ENCODE results near the gene PAK1. TPM values are rescaled to one million over a fixed set of nuclear protein-coding genes. Genes with fewer than 3 reads are reported as not detected.
"Not testable (repeated sequence)": the region's sequence is repeated elsewhere in the genome, so short reads cannot be mapped to it uniquely, and the experiment has no call there.

Gene PAK1
- total and polyA plus RNA-seq, 2 donors, result 27.7 to 36.6 TPM

GRCh38 chr11:77311701-77312100 lies 162.2 kb downstream of the PAK1 start:
- H3K4me1 ChIP-seq (ENCODE audit: control insufficient read depth in 2 of 2, insufficient read depth in 2 of 2, low read length in 2 of 2), result no peaks in the 10 kb centered on the region
- no peaks in the 10 kb centered on the region for H3K9me3 ChIP-seq (ENCODE audit: control insufficient read depth in 2 of 2, insufficient read depth in 1 of 2, low read length in 1 of 2)
- 99% methylated on average over 3 of the region's 3 CpGs for WGBS
- no peak overlapping the region for H3K27ac ChIP-seq (ENCODE audit: low read depth in 1 of 2, low read length in 1 of 2)
- H3K4me3 ChIP-seq (ENCODE audit: low read length in 2 of 2), result no peak overlapping the region
- H3K27me3 ChIP-seq (ENCODE audit: control insufficient read depth in 2 of 2, insufficient read depth in 1 of 2, low read length in 1 of 2), result no peaks in the 10 kb centered on the region
- no peaks in the 10 kb centered on the region for H3K36me3 ChIP-seq (ENCODE audit: control insufficient read depth in 2 of 2, insufficient read depth in 2 of 2, low read length in 1 of 2)
- DNase-seq (ENCODE audit: low read depth in 6 of 9, low spot score in 9 of 9), result no peak

GRCh38 chr11:77310721-77311120 lies 163.2 kb downstream of the PAK1 start:
- H3K27ac ChIP-seq (ENCODE audit: low read depth in 1 of 2, low read length in 1 of 2), result no peak overlapping the region
- H3K4me1 ChIP-seq (ENCODE audit: control insufficient read depth in 2 of 2, insufficient read depth in 2 of 2, low read length in 2 of 2), result no peaks in the 10 kb centered on the region
- no peaks in the 10 kb centered on the region for H3K9me3 ChIP-seq (ENCODE audit: control insufficient read depth in 2 of 2, insufficient read depth in 1 of 2, low read length in 1 of 2)
- no peak for DNase-seq (ENCODE audit: low read depth in 6 of 9, low spot score in 9 of 9)
- 98% methylated on average over 5 of the region's 5 CpGs for WGBS
- no peaks in the 10 kb centered on the region for H3K27me3 ChIP-seq (ENCODE audit: control insufficient read depth in 2 of 2, insufficient read depth in 1 of 2, low read length in 1 of 2)
- no peaks in the 10 kb centered on the region for H3K36me3 ChIP-seq (ENCODE audit: control insufficient read depth in 2 of 2, insufficient read depth in 2 of 2, low read length in 1 of 2)
- no peak overlapping the region for H3K4me3 ChIP-seq (ENCODE audit: low read length in 2 of 2)

- Histone ChIP-seq H3K4me1 (ENCODE audit: control insufficient read depth in 2 of 2, insufficient read depth in 2 of 2, low read length in 2 of 2) (no peaks in the 10 kb centered on the region), H3K36me3 (ENCODE audit: control insufficient read depth in 2 of 2, insufficient read depth in 2 of 2, low read length in 1 of 2) (no peaks in the 10 kb centered on the region), H3K27me3 (ENCODE audit: control insufficient read depth in 2 of 2, insufficient read depth in 1 of 2, low read length in 1 of 2) (no peaks in the 10 kb centered on the region), H3K4me3 (ENCODE audit: low read length in 2 of 2) (no peak overlapping the region), H3K9me3 (ENCODE audit: control insufficient read depth in 2 of 2, insufficient read depth in 1 of 2, low read length in 1 of 2) (no peaks in the 10 kb centered on the region), H3K27ac (ENCODE audit: low read depth in 1 of 2, low read length in 1 of 2) (no peak overlapping the region)
- 97% methylated on average over 5 of the region's 5 CpGs for WGBS
- no peak for DNase-seq (ENCODE audit: low read depth in 6 of 9, low spot score in 9 of 9)
Observed at GRCh38 chr11:77309401-77310085, 164.4 kb downstream of the PAK1 start.

GRCh38 chr11:77308838-77309237 lies 165.1 kb downstream of the PAK1 start:
- Histone ChIP-seq H3K27ac (ENCODE audit: low read depth in 1 of 2, low read length in 1 of 2) (no peak overlapping the region), H3K4me3 (ENCODE audit: low read length in 2 of 2) (no peak overlapping the region), H3K27me3 (ENCODE audit: control insufficient read depth in 2 of 2, insufficient read depth in 1 of 2, low read length in 1 of 2) (no peaks in the 10 kb centered on the region), H3K36me3 (ENCODE audit: control insufficient read depth in 2 of 2, insufficient read depth in 2 of 2, low read length in 1 of 2) (no peaks in the 10 kb centered on the region), H3K9me3 (ENCODE audit: control insufficient read depth in 2 of 2, insufficient read depth in 1 of 2, low read length in 1 of 2) (no peaks in the 10 kb centered on the region), H3K4me1 (ENCODE audit: control insufficient read depth in 2 of 2, insufficient read depth in 2 of 2, low read length in 2 of 2) (no peaks in the 10 kb centered on the region)
- no peak for DNase-seq (ENCODE audit: low read depth in 6 of 9, low spot score in 9 of 9)

- 96% methylated on average over 2 of the region's 2 CpGs for WGBS
Observed at GRCh38 chr11:77303328-77303727, 170.6 kb downstream of the PAK1 start.

GRCh38 chr11:77302752-77303151 lies 171.1 kb downstream of the PAK1 start:
- no peak overlapping the region for H3K4me3 ChIP-seq (ENCODE audit: low read length in 2 of 2)
- no peaks in the 10 kb centered on the region for H3K9me3 ChIP-seq (ENCODE audit: control insufficient read depth in 2 of 2, insufficient read depth in 1 of 2, low read length in 1 of 2)
- H3K4me1 ChIP-seq (ENCODE audit: control insufficient read depth in 2 of 2, insufficient read depth in 2 of 2, low read length in 2 of 2), result no peaks in the 10 kb centered on the region
- 94% methylated on average over 3 of the region's 3 CpGs for WGBS
- no peaks in the 10 kb centered on the region for H3K27me3 ChIP-seq (ENCODE audit: control insufficient read depth in 2 of 2, insufficient read depth in 1 of 2, low read length in 1 of 2)
- H3K36me3 ChIP-seq (ENCODE audit: control insufficient read depth in 2 of 2, insufficient read depth in 2 of 2, low read length in 1 of 2), result no peaks in the 10 kb centered on the region
- no peak overlapping the region for H3K27ac ChIP-seq (ENCODE audit: low read depth in 1 of 2, low read length in 1 of 2)
- DNase-seq (ENCODE audit: low read depth in 6 of 9, low spot score in 9 of 9), result no peak

More at GRCh38 chr11:77303328-77303727, 170.6 kb downstream of the PAK1 start:
- Histone ChIP-seq H3K27ac (ENCODE audit: low read depth in 1 of 2, low read length in 1 of 2) (no peak overlapping the region), H3K4me1 (ENCODE audit: control insufficient read depth in 2 of 2, insufficient read depth in 2 of 2, low read length in 2 of 2) (no peaks in the 10 kb centered on the region), H3K36me3 (ENCODE audit: control insufficient read depth in 2 of 2, insufficient read depth in 2 of 2, low read length in 1 of 2) (no peaks in the 10 kb centered on the region), H3K27me3 (ENCODE audit: control insufficient read depth in 2 of 2, insufficient read depth in 1 of 2, low read length in 1 of 2) (no peaks in the 10 kb centered on the region), H3K4me3 (ENCODE audit: low read length in 2 of 2) (no peak overlapping the region), H3K9me3 (ENCODE audit: control insufficient read depth in 2 of 2, insufficient read depth in 1 of 2, low read length in 1 of 2) (no peaks in the 10 kb centered on the region)
- DNase-seq (ENCODE audit: low read depth in 6 of 9, low spot score in 9 of 9), result no peak

GRCh38 chr11:77301510-77301909 lies 172.4 kb downstream of the PAK1 start, which contains the start of gene GDPD4:
Gene GDPD4, minus strand, starts transcription at chr11:77301686. Its CDS starts 16,549 bp downstream, at chr11:77285137.
- Histone ChIP-seq H3K9me3 (ENCODE audit: control insufficient read depth in 2 of 2, insufficient read depth in 1 of 2, low read length in 1 of 2) (no peaks in the 10 kb centered on the region), H3K27ac (ENCODE audit: low read depth in 1 of 2, low read length in 1 of 2) (no peak within 1 kb of the TSS), H3K4me1 (ENCODE audit: control insufficient read depth in 2 of 2, insufficient read depth in 2 of 2, low read length in 2 of 2) (no peaks in the 10 kb centered on the region), H3K4me3 (ENCODE audit: low read length in 2 of 2) (no peak within 1 kb of the TSS), H3K36me3 (ENCODE audit: control insufficient read depth in 2 of 2, insufficient read depth in 2 of 2, low read length in 1 of 2) (no peaks in the 10 kb centered on the region), H3K27me3 (ENCODE audit: control insufficient read depth in 2 of 2, insufficient read depth in 1 of 2, low read length in 1 of 2) (no peaks in the 10 kb centered on the region)
- no peak for DNase-seq (ENCODE audit: low read depth in 6 of 9, low spot score in 9 of 9)
- 97% methylated on average over 15 of the region's 15 CpGs for WGBS

- no peaks in the 10 kb centered on the region for H3K27me3 ChIP-seq (ENCODE audit: control insufficient read depth in 2 of 2, insufficient read depth in 1 of 2, low read length in 1 of 2)
- no peaks in the 10 kb centered on the region for H3K36me3 ChIP-seq (ENCODE audit: control insufficient read depth in 2 of 2, insufficient read depth in 2 of 2, low read length in 1 of 2)
- no peak overlapping the region for H3K4me3 ChIP-seq (ENCODE audit: low read length in 2 of 2)
- H3K4me1 ChIP-seq (ENCODE audit: control insufficient read depth in 2 of 2, insufficient read depth in 2 of 2, low read length in 2 of 2), result no peaks in the 10 kb centered on the region
- DNase-seq (ENCODE audit: low read depth in 6 of 9, low spot score in 9 of 9), result no peak
- 89% methylated on average over 5 of the region's 5 CpGs for WGBS
- H3K27ac ChIP-seq (ENCODE audit: low read depth in 1 of 2, low read length in 1 of 2), result no peak overlapping the region
- H3K9me3 ChIP-seq (ENCODE audit: control insufficient read depth in 2 of 2, insufficient read depth in 1 of 2, low read length in 1 of 2), result no peaks in the 10 kb centered on the region
Observed at GRCh38 chr11:77300695-77301094, 173.2 kb downstream of the PAK1 start.

- H3K4me1 ChIP-seq (ENCODE audit: control insufficient read depth in 2 of 2, insufficient read depth in 2 of 2, low read length in 2 of 2); H3K27ac ChIP-seq (ENCODE audit: low read depth in 1 of 2, low read length in 1 of 2); H3K36me3 ChIP-seq (ENCODE audit: control insufficient read depth in 2 of 2, insufficient read depth in 2 of 2, low read length in 1 of 2); DNase-seq (ENCODE audit: low read depth in 6 of 9, low spot score in 9 of 9); H3K4me3 ChIP-seq (ENCODE audit: low read length in 2 of 2); H3K9me3 ChIP-seq (ENCODE audit: control insufficient read depth in 2 of 2, insufficient read depth in 1 of 2, low read length in 1 of 2); H3K27me3 ChIP-seq (ENCODE audit: control insufficient read depth in 2 of 2, insufficient read depth in 1 of 2, low read length in 1 of 2): not testable (repeated sequence)
- WGBS, result 97% methylated on average over 6 of the region's 6 CpGs
Observed at GRCh38 chr11:77300028-77300427, 173.9 kb downstream of the PAK1 start.

All from thymus (tissue), 11 donors.